GM20431 (cell line): Measurements from ENCODE around the gene FDX2.

Source experiments
- in situ Hi-C: fragments of 300-500 bp; cut with MseI, MboI; formaldehyde crosslinking; loops from one replicate; pipeline ENCODE4 v1.15.0; 2020; ENCODE audit warnings: low sequenced_read_pairs; ENCODE audit not compliant: unreplicated experiment

The FDX2 gene

GRCh38 chr19:10306327-10306726, 9.5 kb downstream of the FDX2 start:
- in situ Hi-C loops = no loop called here

GRCh38 chr19:10305139-10305806, 10.5 kb downstream of the FDX2 start:
- in situ Hi-C loops = no loop called here

GRCh38 chr19:10299545-10300458, 16.0 kb downstream of the FDX2 start:
- in situ Hi-C loops = no loop called here

DNA sequence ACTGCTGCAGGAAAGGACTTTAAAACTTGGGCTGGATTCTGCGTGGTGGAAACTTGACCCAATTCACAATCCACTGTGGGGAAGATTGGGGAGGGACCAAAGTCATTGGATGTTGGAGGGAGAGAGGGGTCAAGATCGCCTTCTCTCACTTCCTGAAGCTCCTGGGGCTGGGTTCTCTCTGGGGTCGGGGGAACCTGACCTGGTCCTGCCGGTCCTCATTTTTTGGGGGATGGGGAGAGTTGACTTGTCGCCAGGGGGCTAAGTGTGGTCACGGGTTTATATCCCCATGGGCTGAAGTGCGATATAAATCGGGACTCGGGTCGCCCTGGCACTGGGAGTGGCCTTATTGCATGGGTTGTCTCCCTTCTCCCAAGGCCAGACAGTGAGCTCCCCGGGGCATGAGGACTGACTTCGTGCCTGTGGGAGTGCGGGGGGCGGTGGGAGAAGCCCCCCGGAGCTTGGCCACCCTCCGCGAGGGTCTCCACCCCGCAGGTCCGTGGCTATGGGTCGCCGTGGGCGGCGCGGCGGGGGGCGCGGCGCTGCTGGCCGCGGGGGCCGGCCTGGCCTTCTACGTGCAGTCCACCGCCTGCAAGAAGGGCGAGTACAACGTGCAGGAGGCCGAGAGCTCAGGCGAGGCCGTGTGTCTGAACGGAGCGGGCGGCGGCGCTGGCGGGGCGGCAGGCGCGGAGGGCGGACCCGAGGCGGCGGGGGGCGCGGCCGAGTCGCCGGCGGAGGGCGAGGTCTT, 19.8 kb downstream of the FDX2 start:
- in situ Hi-C loops = no loop called here

DNA sequence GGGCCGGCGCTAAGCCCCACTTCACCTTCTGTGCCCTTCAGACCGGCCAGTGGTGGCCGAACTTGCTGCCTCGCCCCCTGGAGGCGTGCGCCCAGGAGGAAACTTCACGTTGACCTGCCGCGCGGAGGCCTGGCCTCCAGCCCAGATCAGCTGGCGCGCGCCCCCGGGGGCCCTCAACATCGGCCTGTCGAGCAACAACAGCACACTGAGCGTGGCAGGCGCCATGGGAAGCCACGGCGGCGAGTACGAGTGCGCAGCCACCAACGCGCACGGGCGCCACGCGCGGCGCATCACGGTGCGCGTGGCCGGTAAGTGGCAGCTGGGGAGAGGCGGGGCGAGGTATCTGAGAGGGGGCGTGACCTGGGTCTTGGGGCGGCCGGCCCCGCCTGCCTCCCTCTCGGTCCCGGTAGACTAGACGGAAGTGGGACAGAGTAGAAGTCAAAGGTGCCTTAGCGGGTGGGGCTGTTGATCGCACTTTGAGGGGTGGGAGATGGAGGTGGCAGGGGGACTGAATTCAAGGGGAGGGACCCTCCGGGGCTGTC, 20.4 kb downstream of the FDX2 start:
- in situ Hi-C loops = no loop called here

GRCh38 chr19:10294368-10294697, 21.5 kb downstream of the FDX2 start:
- in situ Hi-C loops = no loop called here

DNA sequence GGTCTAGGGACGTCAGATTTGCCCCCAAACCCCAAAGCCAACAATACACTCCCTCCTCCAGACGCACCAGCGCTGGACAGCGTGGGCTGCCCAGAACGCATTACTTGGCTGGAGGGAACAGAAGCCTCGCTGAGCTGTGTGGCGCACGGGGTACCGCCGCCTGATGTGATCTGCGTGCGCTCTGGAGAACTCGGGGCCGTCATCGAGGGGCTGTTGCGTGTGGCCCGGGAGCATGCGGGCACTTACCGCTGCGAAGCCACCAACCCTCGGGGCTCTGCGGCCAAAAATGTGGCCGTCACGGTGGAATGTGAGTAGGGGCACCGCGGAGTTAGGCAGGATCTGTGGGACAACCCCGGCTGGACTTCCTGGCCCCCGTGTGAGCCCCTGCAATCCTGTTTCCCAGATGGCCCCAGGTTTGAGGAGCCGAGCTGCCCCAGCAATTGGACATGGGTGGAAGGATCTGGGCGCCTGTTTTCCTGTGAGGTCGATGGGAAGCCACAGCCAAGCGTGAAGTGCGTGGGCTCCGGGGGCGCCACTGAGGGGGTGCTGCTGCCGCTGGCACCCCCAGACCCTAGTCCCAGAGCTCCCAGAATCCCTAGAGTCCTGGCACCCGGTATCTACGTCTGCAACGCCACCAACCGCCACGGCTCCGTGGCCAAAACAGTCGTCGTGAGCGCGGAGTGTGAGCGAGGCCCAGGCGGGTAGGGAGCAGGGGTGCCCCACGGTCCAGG, 22.0 kb downstream of the FDX2 start:
- in situ Hi-C loops = no loop called here

- in situ Hi-C loops = no loop called here
Observed at GRCh38 chr19:10292789-10293636, 22.8 kb downstream of the FDX2 start.

GRCh38 chr19:10292206-10292788, 23.5 kb downstream of the FDX2 start:
- in situ Hi-C loops = no loop called here

DNA sequence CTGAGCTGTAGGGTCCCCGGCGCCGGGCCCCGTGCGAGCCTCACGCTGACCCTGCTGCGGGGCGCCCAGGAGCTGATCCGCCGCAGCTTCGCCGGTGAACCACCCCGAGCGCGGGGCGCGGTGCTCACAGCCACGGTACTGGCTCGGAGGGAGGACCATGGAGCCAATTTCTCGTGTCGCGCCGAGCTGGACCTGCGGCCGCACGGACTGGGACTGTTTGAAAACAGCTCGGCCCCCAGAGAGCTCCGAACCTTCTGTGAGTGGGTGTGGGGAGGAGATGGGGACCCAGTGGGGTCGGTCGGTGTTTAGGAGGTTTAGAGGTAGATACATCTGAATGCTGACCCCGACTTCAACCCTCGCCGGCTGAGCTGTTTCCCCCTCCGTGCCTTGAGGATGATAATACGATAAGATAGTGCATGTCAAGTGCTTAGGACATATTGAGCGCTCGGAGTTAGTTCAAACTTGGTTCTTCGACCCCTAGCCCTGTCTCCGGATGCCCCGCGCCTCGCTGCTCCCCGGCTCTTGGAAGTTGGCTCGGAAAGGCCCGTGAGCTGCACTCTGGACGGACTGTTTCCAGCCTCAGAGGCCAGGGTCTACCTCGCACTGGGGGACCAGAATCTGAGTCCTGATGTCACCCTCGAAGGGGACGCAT, 24.1 kb downstream of the FDX2 start:
- in situ Hi-C loops = no loop called here

DNA sequence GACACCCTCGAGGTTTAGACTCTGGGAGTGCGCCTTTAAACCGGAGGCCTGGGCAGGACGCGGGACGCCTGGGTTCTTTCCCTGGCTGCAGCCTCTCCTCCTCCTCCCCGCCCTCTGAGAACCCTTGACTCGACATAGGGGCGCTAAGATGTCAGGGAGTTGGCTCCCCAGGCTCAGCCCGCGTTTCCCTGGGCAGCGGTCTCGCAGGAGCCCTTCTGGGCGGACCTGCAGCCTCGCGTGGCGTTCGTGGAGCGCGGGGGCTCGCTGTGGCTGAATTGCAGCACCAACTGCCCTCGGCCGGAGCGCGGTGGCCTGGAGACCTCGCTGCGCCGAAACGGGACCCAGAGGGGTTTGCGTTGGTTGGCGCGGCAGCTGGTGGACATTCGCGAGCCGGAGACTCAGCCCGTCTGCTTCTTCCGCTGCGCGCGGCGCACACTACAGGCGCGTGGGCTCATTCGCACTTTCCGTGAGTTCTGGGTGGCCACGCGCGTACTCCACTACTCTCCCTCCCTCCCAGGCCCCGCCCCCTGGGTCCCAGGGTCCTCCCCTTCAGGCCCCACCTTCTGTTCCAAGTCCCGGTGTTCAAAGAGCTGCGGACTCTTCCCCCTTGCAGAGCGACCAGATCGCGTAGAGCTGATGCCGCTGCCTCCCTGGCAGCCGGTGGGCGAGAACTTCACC, 24.8 kb downstream of the FDX2 start:
- in situ Hi-C loops = no loop called here

- in situ Hi-C loops = no loop called here
Observed at GRCh38 chr19:10290357-10290875, 25.4 kb downstream of the FDX2 start.

DNA sequence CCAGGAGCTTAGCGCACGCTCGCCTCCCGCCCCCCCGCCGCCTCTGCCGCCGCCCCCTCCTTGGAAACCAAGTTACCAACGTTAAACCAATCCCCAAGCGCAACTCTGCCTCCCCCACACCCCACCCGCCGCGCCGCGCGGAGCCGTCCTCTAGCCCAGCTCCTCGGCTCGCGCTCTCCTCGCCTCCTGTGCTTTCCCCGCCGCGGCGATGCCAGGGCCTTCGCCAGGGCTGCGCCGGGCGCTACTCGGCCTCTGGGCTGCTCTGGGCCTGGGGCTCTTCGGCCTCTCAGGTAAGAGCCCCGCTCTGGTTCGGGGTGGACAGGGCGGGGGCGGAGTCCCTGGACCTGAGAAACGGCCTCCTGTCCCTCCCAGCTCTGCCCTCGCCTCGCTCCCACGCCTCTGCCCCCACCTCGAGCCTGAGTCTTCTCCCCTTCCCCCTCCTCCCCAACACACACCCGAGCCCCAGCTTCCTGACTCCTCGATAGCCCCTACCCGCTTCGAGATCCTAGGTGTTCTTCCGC, 25.9 kb downstream of the FDX2 start, which contains the start of gene ICAM5:
ICAM5 (plus strand) TSS at position 117 of the 521 bp plus-strand sequence; CDS start at position 209, 92 bp downstream.
- in situ Hi-C loops = no loop called here

- in situ Hi-C loops = no loop called here
Observed at GRCh38 chr19:10289167-10289835, 26.5 kb downstream of the FDX2 start.

DNA sequence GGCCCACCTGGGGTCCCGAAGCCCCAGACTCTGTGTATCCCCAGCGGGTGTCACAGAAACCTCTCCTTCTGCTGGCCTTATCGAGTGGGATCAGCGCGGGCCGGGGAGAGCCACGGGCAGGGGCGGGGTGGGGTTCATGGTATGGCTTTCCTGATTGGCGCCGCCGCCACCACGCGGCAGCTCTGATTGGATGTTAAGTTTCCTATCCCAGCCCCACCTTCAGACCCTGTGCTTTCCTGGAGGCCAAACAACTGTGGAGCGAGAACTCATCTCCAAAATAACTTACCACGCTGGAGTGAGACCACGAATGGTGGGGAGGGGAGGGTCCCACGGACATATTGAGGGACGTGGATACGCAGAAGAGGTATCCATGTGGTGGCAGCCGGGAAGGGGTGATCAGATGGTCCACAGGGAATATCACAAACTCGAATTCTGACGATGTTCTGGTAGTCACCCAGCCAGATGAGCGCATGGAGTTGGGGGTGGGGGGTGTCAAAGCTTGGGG, 27.1 kb downstream of the FDX2 start:
- in situ Hi-C loops = no loop called here
